Central memory CD8-positive, alpha-beta T cell (primary cell): Measurements from ENCODE around the gene FOXJ3.

Experiments used
- ATAC-seq: fragments of 150-1000 bp; cut with Tn5 transposase; replicated peaks from 2 replicates; pipeline ENCODE4 v1.10.0; 2022; ENCODE audit warnings: mild to moderate bottlenecking, moderate FRiP score, moderate number of reproducible peaks; ENCODE audit not compliant: poor library complexity, severe bottlenecking; ENCODE audit errors: extremely low read depth
- DNase-seq, 2 donors: peaks; one replicate each; pipeline ENCODE4 v3.0.0; 2021; ENCODE audit warnings: low spot score in 2 of 2
- H3K27ac Mint-ChIP-seq: one replicate; pipeline ENCODE4 v1.8.0; 2022; ENCODE audit warnings: low read depth, mild to moderate bottlenecking, moderate library complexity, mixed read lengths
- H3K27me3 Mint-ChIP-seq: one replicate; pipeline ENCODE4 v1.8.0; 2022; ENCODE audit warnings: mixed read lengths
- H3K36me3 Mint-ChIP-seq: one replicate; pipeline ENCODE4 v1.8.0; 2022; ENCODE audit warnings: mild to moderate bottlenecking, moderate library complexity, mixed read lengths; ENCODE audit not compliant: insufficient read depth
- H3K4me1 Mint-ChIP-seq: one replicate; pipeline ENCODE4 v1.8.0; 2022; ENCODE audit warnings: mixed read lengths
- H3K4me3 Mint-ChIP-seq: one replicate; pipeline ENCODE4 v1.8.0; 2022; ENCODE audit warnings: mild to moderate bottlenecking, moderate library complexity, mixed read lengths
- H3K9me3 Mint-ChIP-seq: one replicate; pipeline ENCODE4 v1.8.0; 2022; ENCODE audit warnings: mixed read lengths

The FOXJ3 gene

DNA sequence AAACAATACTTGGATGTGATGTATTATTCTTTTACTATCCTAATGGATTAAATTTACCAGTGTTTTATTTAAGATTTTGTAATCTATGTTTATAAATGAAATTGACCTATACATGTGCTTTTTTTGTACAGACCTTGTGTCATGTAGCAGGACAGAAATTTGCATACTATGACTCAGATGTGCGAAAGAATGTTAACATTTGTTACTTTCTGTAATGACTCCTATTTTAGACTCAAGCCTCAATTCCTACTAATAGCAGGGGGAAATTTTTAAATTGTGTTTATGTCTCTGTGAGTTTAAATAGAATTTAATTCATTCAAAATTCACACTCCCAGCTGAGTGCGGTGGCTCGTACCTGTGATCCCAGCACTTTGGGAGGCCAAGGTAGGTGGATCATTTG lies 23.8 kb upstream of the FOXJ3 start:
- Mint-ChIP-seq H3K4me1 (no peaks in the 10 kb centered on the region), H3K36me3 (no peaks in the 10 kb centered on the region), H3K4me3 (no peak overlapping the region), H3K27me3 (peaks cover 24% of the 10 kb centered on the region), H3K9me3 (no peaks in the 10 kb centered on the region), H3K27ac (no peak overlapping the region)
- DNase-seq (no peak), ATAC-seq (no peak)

- no peak for ATAC-seq
- Mint-ChIP-seq H3K27me3 (peaks cover 62% of the 10 kb centered on the region), H3K27ac (no peak overlapping the region), H3K4me3 (no peak overlapping the region), H3K4me1 (no peaks in the 10 kb centered on the region), H3K36me3 (peaks cover 1% of the 10 kb centered on the region), H3K9me3 (no peaks in the 10 kb centered on the region)
- DNase-seq, result no peak
Measured at GRCh38 chr1:42350086-42350485, 15.1 kb upstream of the FOXJ3 start.

DNA sequence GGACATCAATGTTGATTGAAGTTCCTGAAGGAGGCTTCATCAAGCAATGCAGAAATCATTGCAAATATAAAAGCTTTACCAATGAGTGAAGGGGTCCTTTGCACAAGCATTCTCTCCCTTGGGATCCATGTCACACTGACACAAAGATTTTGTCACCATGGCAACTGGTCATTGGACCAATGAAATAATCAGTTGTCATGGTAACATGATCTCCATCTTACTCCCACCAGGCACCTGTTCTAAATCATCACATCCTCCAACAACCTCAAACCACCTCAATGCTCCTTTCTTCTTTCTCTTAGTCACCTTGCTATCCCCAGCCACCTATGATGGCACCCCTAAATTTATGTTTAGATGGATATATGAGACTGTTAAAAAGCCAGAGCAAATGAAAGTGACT lies 13.5 kb upstream of the FOXJ3 start:
- H3K36me3 Mint-ChIP-seq, result peaks cover 1% of the 10 kb centered on the region
- no peak for DNase-seq
- H3K27ac Mint-ChIP-seq, result no peak overlapping the region
- H3K9me3 Mint-ChIP-seq, result no peaks in the 10 kb centered on the region
- peaks cover 65% of the 10 kb centered on the region for H3K27me3 Mint-ChIP-seq
- no peaks in the 10 kb centered on the region for H3K4me1 Mint-ChIP-seq
- H3K4me3 Mint-ChIP-seq, result no peak overlapping the region
- ATAC-seq, result no peak

- ATAC-seq (no peak), DNase-seq (no peak)
- no peaks in the 10 kb centered on the region for H3K9me3 Mint-ChIP-seq
- no peak overlapping the region for H3K27ac Mint-ChIP-seq
- no peaks in the 10 kb centered on the region for H3K4me1 Mint-ChIP-seq
- no peak overlapping the region for H3K4me3 Mint-ChIP-seq
- peaks cover 1% of the 10 kb centered on the region for H3K36me3 Mint-ChIP-seq
- H3K27me3 Mint-ChIP-seq, result peaks cover 29% of the 10 kb centered on the region
Measured at GRCh38 chr1:42343049-42343448, 8.0 kb upstream of the FOXJ3 start.

DNA sequence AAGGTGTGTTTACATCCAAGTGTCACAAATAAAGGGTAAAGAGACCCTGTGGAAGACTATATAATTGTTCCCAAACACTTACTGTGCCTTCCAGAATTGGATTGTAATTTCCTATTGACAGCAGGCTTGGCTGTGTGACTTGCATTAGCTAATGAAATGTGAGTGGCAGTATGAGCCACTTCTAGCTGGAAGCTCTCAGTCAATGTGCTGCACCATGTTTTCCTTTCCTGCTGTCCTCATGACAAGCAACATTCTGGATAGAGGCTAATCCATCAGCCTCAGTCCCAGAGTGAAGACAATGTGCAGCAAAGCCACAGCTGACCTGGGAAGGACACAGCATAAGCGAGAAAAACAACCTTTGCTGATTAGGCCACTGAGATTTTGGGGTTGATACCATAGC lies 5.9 kb upstream of the FOXJ3 start:
- DNase-seq (no peak), ATAC-seq (no peak)
- peaks cover 14% of the 10 kb centered on the region for H3K4me1 Mint-ChIP-seq
- no peaks in the 10 kb centered on the region for H3K36me3 Mint-ChIP-seq
- no peak overlapping the region for H3K4me3 Mint-ChIP-seq
- H3K27ac Mint-ChIP-seq, result no peak overlapping the region
- peaks cover 12% of the 10 kb centered on the region for H3K27me3 Mint-ChIP-seq
- no peaks in the 10 kb centered on the region for H3K9me3 Mint-ChIP-seq

DNA sequence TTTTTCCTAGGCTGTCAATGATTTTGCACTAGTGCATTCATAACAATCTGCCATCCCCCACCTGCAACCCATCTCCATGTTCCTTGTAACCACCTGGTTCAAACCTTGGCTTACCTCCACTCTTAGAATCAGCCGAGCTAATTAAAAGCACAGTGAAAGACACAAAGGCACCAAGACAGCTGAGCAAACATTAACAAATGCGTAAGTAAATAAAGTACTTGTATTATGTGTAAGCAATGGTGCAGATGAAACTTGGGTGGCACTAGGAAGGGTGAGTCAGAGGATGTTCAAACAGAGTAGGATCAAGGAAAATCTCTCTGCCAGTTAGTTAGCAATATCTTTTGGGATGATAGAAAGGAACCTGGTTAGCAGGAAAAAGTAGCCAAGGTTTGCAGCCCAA lies 5.1 kb upstream of the FOXJ3 start:
- ATAC-seq, result no peak

DNA sequence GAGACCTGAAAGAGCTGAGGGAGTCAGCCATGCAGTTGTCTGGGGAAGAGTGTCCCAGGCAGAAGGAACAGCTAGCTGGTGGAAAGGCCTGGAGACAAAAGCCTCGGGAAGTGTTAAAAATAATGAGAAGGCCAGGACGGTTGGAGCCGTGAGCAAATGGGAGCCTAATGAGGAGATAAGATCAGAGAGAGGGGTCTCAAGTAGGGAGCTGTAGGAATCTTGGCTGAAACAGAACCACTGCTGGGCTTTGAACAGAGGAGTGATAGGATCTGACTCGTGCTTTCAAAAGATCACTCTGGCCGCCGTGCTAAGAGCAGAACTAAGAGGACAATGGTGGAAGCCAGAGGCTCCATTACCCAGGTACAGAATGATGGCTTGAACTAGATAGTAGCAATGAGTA lies 1.9 kb upstream of the FOXJ3 start:
- Mint-ChIP-seq H3K27me3 (no peaks in the 10 kb centered on the region), H3K4me3 (no peak overlapping the region), H3K4me1 (peaks cover 42% of the 10 kb centered on the region), H3K27ac (no peak overlapping the region), H3K36me3 (peaks cover 14% of the 10 kb centered on the region), H3K9me3 (no peaks in the 10 kb centered on the region)
- DNase-seq (no peak), ATAC-seq (no peak)

More for the DNA sequence above, 5.1 kb upstream of the FOXJ3 start:
- no peak overlapping the region for H3K27ac Mint-ChIP-seq
- no peak overlapping the region for H3K4me3 Mint-ChIP-seq
- no peak for DNase-seq
- H3K27me3 Mint-ChIP-seq, result peaks cover 4% of the 10 kb centered on the region
- H3K4me1 Mint-ChIP-seq, result peaks cover 18% of the 10 kb centered on the region
- H3K36me3 Mint-ChIP-seq, result peaks cover 4% of the 10 kb centered on the region
- no peaks in the 10 kb centered on the region for H3K9me3 Mint-ChIP-seq

- H3K4me3 Mint-ChIP-seq, result peak overlapping the region; percentile 93
- H3K36me3 Mint-ChIP-seq, result peaks cover 14% of the 10 kb centered on the region
- H3K27me3 Mint-ChIP-seq, result no peaks in the 10 kb centered on the region
- DNase-seq (no peak), ATAC-seq (peak; percentile 18)
- H3K9me3 Mint-ChIP-seq, result no peaks in the 10 kb centered on the region
- H3K4me1 Mint-ChIP-seq, result peaks cover 53% of the 10 kb centered on the region
- peak overlapping the region; percentile 85 for H3K27ac Mint-ChIP-seq
Measured at GRCh38 chr1:42335809-42336518, 929 bp upstream of the FOXJ3 start.

DNA sequence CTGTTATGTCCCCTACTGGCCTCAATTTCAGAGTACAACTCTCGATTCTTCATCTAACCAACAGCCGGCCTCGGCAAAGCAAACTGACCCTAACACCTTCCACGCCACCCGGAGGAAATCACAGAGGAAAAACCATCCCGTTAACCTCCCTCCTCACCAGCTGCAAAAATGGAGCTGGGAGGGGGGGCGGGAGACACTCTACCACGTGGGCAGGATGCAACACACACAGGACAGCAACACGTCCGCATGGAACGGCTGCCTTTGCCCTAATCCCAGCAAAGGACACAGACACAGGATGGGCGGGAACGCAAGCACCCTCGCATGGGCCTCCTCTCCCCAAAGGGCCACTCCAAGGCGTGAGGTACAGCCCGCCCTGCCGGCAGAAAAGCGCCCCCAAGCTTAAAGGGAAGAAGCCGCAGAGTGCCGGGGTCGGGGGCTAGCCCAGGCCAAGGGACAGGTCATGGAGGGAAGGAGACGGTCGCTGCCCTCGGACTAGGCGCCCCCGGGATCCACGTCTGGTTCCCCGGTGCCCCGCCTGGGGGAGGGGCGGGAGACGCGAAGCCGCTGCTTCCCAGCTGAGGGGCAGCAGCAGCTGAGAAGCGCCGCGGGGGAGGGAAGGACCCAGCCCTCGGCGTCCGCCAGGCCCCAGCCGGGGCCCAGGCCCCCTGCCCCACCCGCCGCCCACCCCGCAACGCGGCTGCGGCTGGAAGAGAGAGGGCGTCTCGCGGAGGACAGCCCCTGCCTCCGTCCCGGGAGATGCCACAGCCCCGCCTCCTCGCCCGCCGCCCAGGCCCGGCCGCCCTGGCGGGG lies 590 bp downstream of the FOXJ3 start:
- DNase-seq (peak in 1 of 2 donors; percentile 26), ATAC-seq (peak; percentile 48)
- H3K36me3 Mint-ChIP-seq, result peaks cover 14% of the 10 kb centered on the region
- H3K27me3 Mint-ChIP-seq, result no peaks in the 10 kb centered on the region
- H3K9me3 Mint-ChIP-seq, result no peaks in the 10 kb centered on the region
- peak overlapping the region; percentile 82 for H3K27ac Mint-ChIP-seq
- H3K4me3 Mint-ChIP-seq, result peak overlapping the region; percentile 93
- H3K4me1 Mint-ChIP-seq, result peaks cover 66% of the 10 kb centered on the region

DNA sequence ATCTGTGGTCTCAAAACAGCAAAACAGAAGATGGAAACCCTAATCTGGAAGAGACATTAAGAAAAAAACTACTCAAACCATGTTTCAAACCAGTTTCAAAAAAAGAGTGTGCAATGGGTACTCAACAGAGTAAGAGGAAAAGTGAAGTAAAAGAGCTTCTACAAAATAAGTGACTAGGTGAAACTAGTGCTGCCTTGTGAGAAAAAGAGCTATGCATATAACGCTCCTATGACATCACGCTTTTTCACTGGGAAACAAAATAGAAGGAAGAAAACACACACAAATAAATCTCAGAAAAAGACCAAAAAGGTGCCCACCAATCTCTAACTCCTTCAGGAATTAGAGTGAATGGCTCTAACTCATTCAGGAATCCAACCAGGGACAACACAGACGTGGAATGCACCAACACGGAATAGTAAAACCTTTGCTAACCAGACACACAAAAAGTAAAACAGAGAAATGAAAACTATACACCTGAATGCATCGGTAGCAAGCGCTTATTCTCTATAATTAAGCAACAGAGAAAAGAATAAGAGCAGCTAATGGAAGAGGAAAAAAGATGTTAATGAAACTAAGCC lies 1.3 kb downstream of the FOXJ3 start:
- Mint-ChIP-seq H3K4me3 (peak overlapping the region; percentile 93), H3K9me3 (no peaks in the 10 kb centered on the region), H3K27ac (peak overlapping the region; percentile 82), H3K4me1 (peaks cover 73% of the 10 kb centered on the region), H3K27me3 (no peaks in the 10 kb centered on the region), H3K36me3 (peaks cover 14% of the 10 kb centered on the region)
- no peak for DNase-seq
- ATAC-seq, result no peak

- Mint-ChIP-seq H3K27ac (peak overlapping the region; percentile 26), H3K4me1 (peaks cover 75% of the 10 kb centered on the region), H3K4me3 (peak overlapping the region; percentile 93), H3K36me3 (peaks cover 16% of the 10 kb centered on the region), H3K27me3 (no peaks in the 10 kb centered on the region), H3K9me3 (no peaks in the 10 kb centered on the region)
- DNase-seq, result no peak
- ATAC-seq, result no peak
Measured at GRCh38 chr1:42332877-42333276, 2.2 kb downstream of the FOXJ3 start.

DNA sequence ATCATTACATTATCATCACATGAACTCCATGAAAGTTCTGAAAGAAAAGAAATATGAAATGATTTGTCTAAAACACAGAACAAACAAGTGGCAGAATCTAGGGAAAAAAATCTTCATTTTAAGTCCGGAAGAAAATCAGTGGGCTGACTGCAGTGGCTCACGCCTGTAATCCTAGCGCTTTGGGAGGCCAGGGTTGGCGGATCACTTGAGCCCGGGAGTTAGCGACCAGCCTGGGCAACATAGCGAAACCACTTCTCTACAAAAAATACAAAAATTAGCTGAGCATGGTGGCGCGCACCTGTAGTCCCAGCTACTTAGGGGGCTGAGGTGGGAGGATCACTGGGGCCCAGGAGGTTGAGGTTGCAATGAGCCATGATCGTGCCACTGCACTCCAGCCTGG lies 4.8 kb downstream of the FOXJ3 start:
- ATAC-seq, result no peak
- H3K27me3 Mint-ChIP-seq, result no peaks in the 10 kb centered on the region
- H3K9me3 Mint-ChIP-seq, result no peaks in the 10 kb centered on the region
- no peak overlapping the region for H3K27ac Mint-ChIP-seq
- H3K4me1 Mint-ChIP-seq, result peaks cover 81% of the 10 kb centered on the region
- peaks cover 12% of the 10 kb centered on the region for H3K36me3 Mint-ChIP-seq
- H3K4me3 Mint-ChIP-seq, result no peak overlapping the region
- no peak for DNase-seq
